ENCODE results near the gene APOM. TPM values are rescaled to one million over a fixed set of nuclear protein-coding genes. Genes with fewer than 3 reads are reported as not detected.
A peak's percentile ranks its signal among the peaks of the same experiment; 100 is the strongest.

The APOM gene
- total RNA-seq, 1 donor from 2014 or later: 0.53 TPM

DNA sequence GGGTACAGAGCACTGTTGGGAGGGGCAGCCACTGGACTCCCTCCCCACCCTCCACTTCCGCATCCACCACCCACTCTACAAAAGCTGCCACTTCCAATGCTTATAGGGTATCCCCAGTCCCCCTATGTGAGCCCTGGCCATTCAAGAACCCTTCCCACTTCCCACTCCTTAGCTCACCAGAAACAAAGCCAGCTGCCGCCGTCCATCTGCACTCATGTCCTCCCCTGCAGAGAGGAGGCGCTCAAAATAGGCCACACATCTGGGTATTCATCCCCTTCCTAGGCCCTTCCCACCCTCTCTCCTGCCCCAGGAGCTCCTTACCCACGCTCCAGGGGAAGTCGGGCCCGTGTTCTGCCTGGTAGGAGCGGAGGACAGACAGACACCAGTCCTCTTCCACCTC is 31.6 kb downstream of the APOM start:
- Histone ChIP-seq H3K36me3 (ENCODE audit: control insufficient read depth, insufficient read depth, low read length) (peaks cover 26% of the 10 kb centered on the region), H3K27me3 (ENCODE audit: control insufficient read depth, insufficient read depth, low read length) (no peaks in the 10 kb centered on the region), H3K4me3 (ENCODE audit: low read depth, low read length) (no peak overlapping the region)
- DNase-seq (ENCODE audit: low read depth): no peak
- no peak for FAIRE-seq
- TF ChIP-seq, protein P1, sequence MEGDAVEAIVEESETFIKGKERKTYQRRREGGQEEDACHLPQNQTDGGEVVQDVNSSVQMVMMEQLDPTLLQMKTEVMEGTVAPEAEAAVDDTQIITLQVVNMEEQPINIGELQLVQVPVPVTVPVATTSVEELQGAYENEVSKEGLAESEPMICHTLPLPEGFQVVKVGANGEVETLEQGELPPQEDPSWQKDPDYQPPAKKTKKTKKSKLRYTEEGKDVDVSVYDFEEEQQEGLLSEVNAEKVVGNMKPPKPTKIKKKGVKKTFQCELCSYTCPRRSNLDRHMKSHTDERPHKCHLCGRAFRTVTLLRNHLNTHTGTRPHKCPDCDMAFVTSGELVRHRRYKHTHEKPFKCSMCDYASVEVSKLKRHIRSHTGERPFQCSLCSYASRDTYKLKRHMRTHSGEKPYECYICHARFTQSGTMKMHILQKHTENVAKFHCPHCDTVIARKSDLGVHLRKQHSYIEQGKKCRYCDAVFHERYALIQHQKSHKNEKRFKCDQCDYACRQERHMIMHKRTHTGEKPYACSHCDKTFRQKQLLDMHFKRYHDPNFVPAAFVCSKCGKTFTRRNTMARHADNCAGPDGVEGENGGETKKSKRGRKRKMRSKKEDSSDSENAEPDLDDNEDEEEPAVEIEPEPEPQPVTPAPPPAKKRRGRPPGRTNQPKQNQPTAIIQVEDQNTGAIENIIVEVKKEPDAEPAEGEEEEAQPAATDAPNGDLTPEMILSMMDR (IDR thresholded peaks at IDR 0.05; ENCODE audit: insufficient read depth, low read length, severe bottlenecking): no peak

DNA sequence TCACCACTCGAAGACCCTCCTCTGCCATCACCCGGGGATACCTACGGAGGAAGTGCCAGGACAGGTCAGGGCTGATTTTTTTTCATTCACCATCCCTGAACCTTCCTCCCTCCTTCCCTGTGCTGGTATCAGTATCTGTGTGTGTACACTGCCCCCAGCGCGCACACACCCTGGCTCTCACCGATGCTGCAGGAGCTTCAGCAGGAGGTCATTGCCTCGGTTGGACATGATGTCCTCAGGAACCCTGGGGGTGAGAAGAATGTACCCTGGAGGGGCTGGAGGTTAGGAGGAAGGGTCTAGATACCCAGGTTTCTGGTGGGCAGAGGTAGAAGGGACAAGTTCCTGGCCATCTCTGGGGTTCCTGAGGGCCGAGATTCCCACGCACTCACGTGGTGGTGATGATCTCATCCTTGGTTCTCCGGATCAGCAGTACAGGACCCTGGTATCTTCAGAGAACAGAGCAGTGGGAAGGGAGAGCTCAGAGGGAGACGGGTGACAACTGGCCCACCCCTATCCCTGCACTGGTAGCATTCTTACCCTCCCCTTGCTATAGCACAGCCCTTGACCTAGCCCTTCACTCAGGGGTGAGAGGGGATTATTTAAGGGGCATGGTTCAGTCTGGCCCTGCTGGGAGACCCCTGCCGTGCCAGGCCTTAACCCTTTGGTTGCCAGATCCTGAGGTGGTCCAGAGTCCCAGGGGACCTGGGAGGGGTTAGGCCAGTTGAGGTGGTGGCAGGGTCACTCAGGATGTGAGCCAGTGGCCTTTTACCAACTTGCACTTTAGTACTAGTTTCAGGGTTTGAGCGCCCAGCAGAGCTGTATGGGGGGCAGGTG is 32.4 kb downstream of the APOM start:
- Histone ChIP-seq H3K4me3 (ENCODE audit: low read depth, low read length) (no peak overlapping the region), H3K27me3 (ENCODE audit: control insufficient read depth, insufficient read depth, low read length) (no peaks in the 10 kb centered on the region), H3K36me3 (ENCODE audit: control insufficient read depth, insufficient read depth, low read length) (peaks cover 27% of the 10 kb centered on the region)
- FAIRE-seq (no peak), DNase-seq (ENCODE audit: low read depth) (no peak)
- TF ChIP-seq, protein P1 (IDR thresholded peaks at IDR 0.05; ENCODE audit: insufficient read depth, low read length, severe bottlenecking): no peak

DNA sequence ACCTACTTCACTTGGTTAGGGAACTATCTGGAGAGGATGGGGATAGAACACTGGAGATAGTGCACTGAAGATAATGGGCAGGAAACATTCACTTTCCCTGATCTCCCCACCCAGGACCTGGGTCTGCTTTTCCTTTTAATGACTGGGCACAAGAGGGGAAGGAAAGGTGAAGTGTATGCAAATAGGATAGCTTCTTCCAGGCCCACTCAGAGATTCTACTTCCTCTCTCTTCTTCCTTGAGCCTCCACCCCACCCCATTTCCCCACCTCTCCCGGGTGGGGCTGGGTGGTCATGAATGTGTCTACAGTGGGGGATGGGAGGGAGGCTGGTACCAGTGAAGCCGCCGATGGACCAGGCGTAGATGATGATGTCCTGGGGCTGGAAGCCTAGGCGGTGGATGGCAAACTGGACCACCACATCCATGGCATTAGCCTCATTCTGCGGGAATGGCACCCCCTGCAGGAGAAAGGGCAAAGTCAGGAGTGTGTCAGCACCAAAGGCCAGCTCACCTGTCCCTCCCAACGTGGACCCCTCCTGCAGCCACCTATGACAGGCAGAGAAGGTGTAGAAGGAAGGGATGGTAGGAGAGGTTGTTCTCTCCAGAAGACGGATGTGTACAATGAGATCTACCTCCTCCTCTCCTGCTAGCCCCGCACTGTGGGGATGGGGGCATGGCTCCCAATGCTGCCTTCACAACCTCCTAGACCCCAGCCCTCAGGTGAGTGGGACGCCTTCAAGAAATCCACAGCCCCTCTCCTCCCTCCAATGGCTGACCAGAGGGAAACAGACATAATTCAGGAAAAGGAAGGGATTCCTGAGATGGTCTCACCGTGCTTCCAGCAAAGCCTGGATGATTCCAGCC is 33.8 kb downstream of the APOM start:
- TF ChIP-seq, protein P1 (IDR thresholded peaks at IDR 0.05; ENCODE audit: insufficient read depth, low read length, severe bottlenecking): peak; percentile 59
- FAIRE-seq: no peak
- H3K36me3 ChIP-seq (ENCODE audit: control insufficient read depth, insufficient read depth, low read length): peaks cover 35% of the 10 kb centered on the region

DNA sequence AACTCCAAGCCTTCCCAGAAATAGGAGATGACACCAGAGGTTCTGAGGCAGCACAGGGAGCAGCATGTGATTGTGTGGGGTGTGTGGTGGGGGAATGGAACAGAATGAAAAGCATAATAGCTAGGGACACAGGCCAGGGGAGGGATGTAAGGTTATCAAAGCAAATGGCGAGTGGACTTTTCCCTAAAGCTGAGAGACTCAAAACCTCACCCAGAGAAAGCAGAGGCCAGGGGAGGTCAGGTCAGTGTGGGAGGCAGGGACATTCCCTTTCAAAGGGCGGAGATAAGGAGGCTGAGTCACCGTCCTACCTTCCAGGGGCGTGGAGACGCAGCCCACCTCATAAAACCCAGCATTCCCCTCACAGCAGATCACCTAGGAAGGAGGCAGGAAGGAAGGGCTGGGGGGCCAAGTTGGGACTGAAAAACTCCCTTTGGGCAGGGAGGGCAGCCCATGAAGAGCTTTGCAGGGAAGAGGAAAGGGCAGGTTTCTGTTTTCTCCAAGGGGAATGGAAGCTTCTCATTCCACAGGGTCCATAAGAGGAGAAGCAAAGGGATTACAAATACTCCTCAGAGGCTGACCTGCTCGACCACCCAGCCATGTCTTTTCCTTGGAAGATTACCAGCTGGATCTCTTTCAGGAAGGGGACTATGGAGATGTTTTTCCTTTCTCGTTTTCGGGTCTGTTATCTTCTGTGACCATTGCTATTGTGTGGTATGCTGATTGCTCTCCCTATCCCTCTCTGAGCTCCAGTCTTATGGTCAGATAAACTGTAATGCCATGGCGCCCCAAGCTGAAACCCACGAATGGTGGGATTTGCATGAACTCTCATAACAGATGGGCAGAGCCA is 34.8 kb downstream of the APOM start:
- Histone ChIP-seq H3K4me3 (ENCODE audit: low read depth, low read length) (no peak overlapping the region), H3K36me3 (ENCODE audit: control insufficient read depth, insufficient read depth, low read length) (peaks cover 37% of the 10 kb centered on the region), H3K27me3 (ENCODE audit: control insufficient read depth, insufficient read depth, low read length) (no peaks in the 10 kb centered on the region)
- FAIRE-seq (no peak), DNase-seq (ENCODE audit: low read depth) (no peak)
- TF ChIP-seq, protein P1 (IDR thresholded peaks at IDR 0.05; ENCODE audit: insufficient read depth, low read length, severe bottlenecking): no peak

More for the DNA sequence above, 33.8 kb downstream of the APOM start:
- H3K4me3 ChIP-seq (ENCODE audit: low read depth, low read length): no peak overlapping the region
- DNase-seq (ENCODE audit: low read depth): no peak
- H3K27me3 ChIP-seq (ENCODE audit: control insufficient read depth, insufficient read depth, low read length): no peaks in the 10 kb centered on the region

DNA sequence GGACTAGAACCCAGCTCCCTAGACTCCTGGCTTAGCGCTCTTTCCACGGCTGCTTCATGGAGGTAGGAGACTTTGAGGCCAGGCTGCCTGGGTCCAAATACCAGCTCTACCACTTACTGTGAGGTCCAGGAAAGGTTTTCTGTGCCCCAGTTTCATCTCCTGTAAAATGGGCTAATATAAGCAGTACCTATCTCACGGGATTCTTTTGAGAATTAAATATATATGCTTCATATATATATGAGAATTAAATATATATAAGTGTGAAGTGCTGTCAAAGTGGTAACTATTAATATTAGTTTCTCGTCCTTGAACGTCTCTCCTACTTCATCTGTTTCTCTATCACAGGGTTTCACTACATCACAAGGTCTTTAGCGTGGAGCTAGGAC is 35.4 kb downstream of the APOM start:
- Histone ChIP-seq H3K36me3 (ENCODE audit: control insufficient read depth, insufficient read depth, low read length) (peaks cover 37% of the 10 kb centered on the region), H3K27me3 (ENCODE audit: control insufficient read depth, insufficient read depth, low read length) (no peaks in the 10 kb centered on the region), H3K4me3 (ENCODE audit: low read depth, low read length) (no peak overlapping the region)
- TF ChIP-seq, protein P1 (IDR thresholded peaks at IDR 0.05; ENCODE audit: insufficient read depth, low read length, severe bottlenecking): no peak
- DNase-seq (ENCODE audit: low read depth) (no peak), FAIRE-seq (no peak)
